Nephron progenitor cell (in vitro differentiated cells): ENCODE measurements around the gene SNTG2.

Experiments used
- DNase-seq: peaks from one replicate; pipeline ENCODE4 v3.0.0; 2021
- H3K27ac Mint-ChIP-seq: 2 replicates; pipeline ENCODE4 v1.8.0; 2021; ENCODE audit warnings: mild to moderate bottlenecking, moderate library complexity, mixed read lengths
- H3K27me3 Mint-ChIP-seq: 2 replicates; pipeline ENCODE4 v1.8.0; 2021; ENCODE audit warnings: mild to moderate bottlenecking, low read depth, mixed read lengths; ENCODE audit not compliant: poor library complexity
- H3K36me3 Mint-ChIP-seq: 2 replicates; pipeline ENCODE4 v1.8.0; 2021; ENCODE audit warnings: low read depth, mixed read lengths
- H3K4me1 Mint-ChIP-seq: 2 replicates; pipeline ENCODE4 v1.8.0; 2021; ENCODE audit warnings: mixed read lengths
- H3K4me3 Mint-ChIP-seq: 2 replicates; pipeline ENCODE4 v1.8.0; 2021; ENCODE audit warnings: mild to moderate bottlenecking, moderate library complexity, mixed read lengths
- H3K9me3 Mint-ChIP-seq: 2 replicates; pipeline ENCODE4 v1.8.0; 2021; ENCODE audit warnings: mild to moderate bottlenecking, moderate library complexity, mixed read lengths
- CTCF ChIP-seq: fragments of 200-600 bp; sonication (generic); IDR thresholded peaks from 2 replicates; pipeline ENCODE4 v1.5.0; 2021; ENCODE audit warnings: antibody characterized with exemption

The SNTG2 gene

GRCh38 chr2:1045109-1045508, 94.5 kb downstream of the SNTG2 start:
- no peak for TF ChIP-seq CTCF
- H3K9me3 Mint-ChIP-seq, result peaks cover 76% of the 10 kb centered on the region
- no peak overlapping the region for H3K27ac Mint-ChIP-seq
- H3K27me3 Mint-ChIP-seq, result no peaks in the 10 kb centered on the region
- no peaks in the 10 kb centered on the region for H3K36me3 Mint-ChIP-seq
- peaks cover 7% of the 10 kb centered on the region for H3K4me1 Mint-ChIP-seq
- H3K4me3 Mint-ChIP-seq, result no peak overlapping the region
- DNase-seq, result no peak

GRCh38 chr2:1046067-1046466, 95.4 kb downstream of the SNTG2 start:
- Mint-ChIP-seq H3K4me1 (peaks cover 7% of the 10 kb centered on the region), H3K36me3 (no peaks in the 10 kb centered on the region), H3K27me3 (no peaks in the 10 kb centered on the region), H3K4me3 (no peak overlapping the region), H3K27ac (no peak overlapping the region), H3K9me3 (peaks cover 74% of the 10 kb centered on the region)
- TF ChIP-seq CTCF, result no peak
- no peak for DNase-seq

GRCh38 chr2:1047485-1047884, 96.8 kb downstream of the SNTG2 start:
- Mint-ChIP-seq H3K4me3 (no peak overlapping the region), H3K27ac (no peak overlapping the region), H3K36me3 (no peaks in the 10 kb centered on the region), H3K27me3 (no peaks in the 10 kb centered on the region), H3K9me3 (peaks cover 60% of the 10 kb centered on the region), H3K4me1 (peaks cover 7% of the 10 kb centered on the region)
- no peak for TF ChIP-seq CTCF
- no peak for DNase-seq

GRCh38 chr2:1049691-1050090, 99.0 kb downstream of the SNTG2 start:
- H3K9me3 Mint-ChIP-seq, result peaks cover 40% of the 10 kb centered on the region
- H3K4me1 Mint-ChIP-seq, result peaks cover 29% of the 10 kb centered on the region
- peaks cover under 1% of the 10 kb centered on the region for H3K27me3 Mint-ChIP-seq
- TF ChIP-seq CTCF, result no peak
- no peaks in the 10 kb centered on the region for H3K36me3 Mint-ChIP-seq
- no peak overlapping the region for H3K27ac Mint-ChIP-seq
- no peak overlapping the region for H3K4me3 Mint-ChIP-seq
- DNase-seq, result no peak

- Mint-ChIP-seq H3K36me3 (no peaks in the 10 kb centered on the region), H3K27me3 (peaks cover 3% of the 10 kb centered on the region), H3K9me3 (peaks cover 28% of the 10 kb centered on the region), H3K4me1 (peaks cover 38% of the 10 kb centered on the region), H3K27ac (no peak overlapping the region), H3K4me3 (no peak overlapping the region)
- TF ChIP-seq CTCF, result peak; percentile 25
- DNase-seq, result no peak
These were observed 100.4 kb downstream of the SNTG2 start for GRCh38 chr2:1051075-1051474.

- peak; percentile 29 for DNase-seq
- no peaks in the 10 kb centered on the region for H3K36me3 Mint-ChIP-seq
- peaks cover 38% of the 10 kb centered on the region for H3K4me1 Mint-ChIP-seq
- peaks cover 8% of the 10 kb centered on the region for H3K27me3 Mint-ChIP-seq
- H3K4me3 Mint-ChIP-seq, result no peak overlapping the region
- no peak for TF ChIP-seq CTCF
- H3K27ac Mint-ChIP-seq, result no peak overlapping the region
- peaks cover 20% of the 10 kb centered on the region for H3K9me3 Mint-ChIP-seq
These were observed 102.1 kb downstream of the SNTG2 start for GRCh38 chr2:1052771-1053191.
